Measurements from ENCODE around the gene YTHDF1.
"Not testable (repeated sequence)": the region's sequence is repeated elsewhere in the genome, so short reads cannot be mapped to it uniquely, and the experiment has no call there.

YTHDF1 gene

GRCh38 chr20:63216041-63216848 is at the start of gene YTHDF1:
YTHDF1 (minus strand) TSS chr20:63216131; CDS start chr20:63215892, 239 bp downstream.
- peak; percentile 95 for DNase-seq

GRCh38 chr20:63264519-63264918 is 48.6 kb upstream of the YTHDF1 start:
- peak; percentile 88 for DNase-seq

GRCh38 chr20:63264000-63264399 is 48.1 kb upstream of the YTHDF1 start:
- DNase-seq: no peak

- DNase-seq: no peak
Measured at GRCh38 chr20:63262836-63263235, 46.9 kb upstream of the YTHDF1 start.

- DNase-seq: no peak
Measured at GRCh38 chr20:63261795-63262528, 46.0 kb upstream of the YTHDF1 start.

- peak; percentile 86 for DNase-seq
Measured at GRCh38 chr20:63261060-63261794, 45.3 kb upstream of the YTHDF1 start.

GRCh38 chr20:63260521-63260920 is 44.6 kb upstream of the YTHDF1 start:
- no peak for DNase-seq

GRCh38 chr20:63259734-63260460 is 44.0 kb upstream of the YTHDF1 start:
- peak; percentile 48 for DNase-seq

GRCh38 chr20:63258781-63259180 is 42.9 kb upstream of the YTHDF1 start:
- peak; percentile 36 for DNase-seq

GRCh38 chr20:63257629-63258028 is 41.7 kb upstream of the YTHDF1 start:
- DNase-seq: no peak

- no peak for DNase-seq
Measured at GRCh38 chr20:63256954-63257353, 41.0 kb upstream of the YTHDF1 start.

- peak; percentile 57 for DNase-seq
Measured at GRCh38 chr20:63255931-63256704, 40.2 kb upstream of the YTHDF1 start.

GRCh38 chr20:63254606-63255384 is 38.9 kb upstream of the YTHDF1 start:
- DNase-seq: peak; percentile 91

- DNase-seq: no peak
Measured at GRCh38 chr20:63254232-63254605, 38.3 kb upstream of the YTHDF1 start, which contains the start of gene NKAIN4. NKAIN4 (minus strand) TSS chr20:63254463; CDS start chr20:63254450, 13 bp downstream.

GRCh38 chr20:63253438-63254231 is 37.7 kb upstream of the YTHDF1 start:
- peak; percentile 91 for DNase-seq

- DNase-seq: no peak
Measured at GRCh38 chr20:63253065-63253437, 37.1 kb upstream of the YTHDF1 start.

GRCh38 chr20:63252284-63252711 is 36.4 kb upstream of the YTHDF1 start:
- peak; percentile 39 for DNase-seq

- DNase-seq: not testable (repeated sequence)
Measured at GRCh38 chr20:63251350-63251749, 35.4 kb upstream of the YTHDF1 start.

GRCh38 chr20:63249891-63250290 is 34.0 kb upstream of the YTHDF1 start:
- no peak for DNase-seq

Measured in retina (tissue), 1 donor.